B cell (primary cell): ENCODE data around the gene DEFB110. TPM values are rescaled to one million over a fixed set of nuclear protein-coding genes. Genes with fewer than 3 reads are reported as not detected.

ENCODE experiments used
- ATAC-seq: fragments of 200-7000 bp; cut with Tn5 transposase; one replicate; pipeline ENCODE4 v1.10.0; 2021; ENCODE audit warnings: low read depth, mild to moderate bottlenecking, moderate number of reproducible peaks, moderate library complexity
- CTCF ChIA-PET: fragments of 350-600 bp; sonication (Branson Sonifier 250); formaldehyde crosslinking; loops from one replicate; lab custom pipeline; 2021; ENCODE audit warnings: antibody characterized with exemption, inconsistent platforms; lab: Charles Lee
- POLR2A ChIA-PET: fragments of 350-600 bp; sonication (Branson Sonifier 250); formaldehyde crosslinking; loops from one replicate; lab custom pipeline; 2021; ENCODE audit warnings: antibody characterized with exemption; lab: Charles Lee
- DNase-seq: peaks from one replicate; pipeline ENCODE4 v3.0.0; 2013
- H2AFZ ChIP-seq: 2 replicates; pipeline ENCODE4 v1.6.1; 2012; ENCODE audit warnings: mild to moderate bottlenecking, low read depth, low read length; ENCODE audit not compliant: insufficient read depth, poor library complexity, severe bottlenecking
- H3K27ac ChIP-seq, 2 donors: 1 replicate in 1 of 2; 2 replicates in 1 of 2; pipeline ENCODE4 v1.5.1; 2012 to 2013; ENCODE audit warnings: low read length in 2 of 2, mild to moderate bottlenecking in 2 of 2, moderate library complexity in 1 of 2
- H3K27me3 ChIP-seq, 4 experiments: fragments of 200-600 bp in 1 of 4; sonication (generic) in 1 of 4; replicated peaks in 1 of 4; 1 replicate in 2 of 4; 2 replicates in 2 of 4; pipeline versions ENCODE4 v1.6.1 to v1.7.0; 2013 to 2016; ENCODE audit warnings: low read length in 3 of 4, mild to moderate bottlenecking in 2 of 4, mixed read lengths in 1 of 4, moderate library complexity in 1 of 4; ENCODE audit not compliant: insufficient read depth in 4 of 4, control insufficient read depth in 3 of 4; ENCODE audit errors: control extremely low read depth in 1 of 4
- H3K36me3 ChIP-seq, 2 experiments: replicated peaks in 1 of 2; 1 replicate in 1 of 2; 2 replicates in 1 of 2; pipeline versions ENCODE4 v1.6.1 to v1.7.1; 2013; ENCODE audit warnings: low read length in 1 of 2; ENCODE audit not compliant: insufficient read depth in 2 of 2, control insufficient read depth in 1 of 2; ENCODE audit errors: control extremely low read depth in 1 of 2, extremely low read depth in 1 of 2
- H3K4me1 ChIP-seq, 2 donors: fragments of 200-600 bp in 1 of 2; sonication (generic) in 1 of 2; 1 replicate in 1 of 2; 2 replicates in 1 of 2; pipeline versions ENCODE4 v1.5.1 to v1.6.1; 2013 to 2017; ENCODE audit warnings: low read length in 2 of 2; ENCODE audit not compliant: control insufficient read depth in 2 of 2, insufficient read depth in 2 of 2
- H3K4me2 ChIP-seq: replicated peaks from 2 replicates; pipeline ENCODE3; 2012; ENCODE audit warnings: mild to moderate bottlenecking, low read depth, low read length; ENCODE audit not compliant: poor library complexity, severe bottlenecking
- H3K4me3 ChIP-seq, 5 experiments: fragments of 200-600 bp in 1 of 5; sonication (generic) in 1 of 5; 1 replicate in 3 of 5; 2 replicates in 2 of 5; pipeline versions ENCODE4 v1.5.1 to v1.7.0; 2011 to 2016; ENCODE audit warnings: low read length in 4 of 5, mild to moderate bottlenecking in 4 of 5, low read depth in 2 of 5, control low read depth in 1 of 5, moderate library complexity in 1 of 5; ENCODE audit not compliant: insufficient read depth in 1 of 5; ENCODE audit errors: control extremely low read depth in 1 of 5, extremely low read depth in 1 of 5
- H3K79me2 ChIP-seq: fragments of 200-600 bp; sonication (generic); one replicate; pipeline ENCODE4 v1.6.0; 2016; ENCODE audit warnings: low read length; ENCODE audit not compliant: control insufficient read depth, insufficient read depth
- H3K9ac ChIP-seq: fragments of 200-600 bp; sonication (generic); 2 replicates; pipeline ENCODE4 v1.6.1; 2017; ENCODE audit warnings: mild to moderate bottlenecking, low read length, moderate library complexity
- H3K9me3 ChIP-seq, 3 donors: one replicate each; pipeline versions ENCODE4 v1.6.1 to v1.7.1; 2013; ENCODE audit warnings: low read length in 2 of 3; ENCODE audit not compliant: control insufficient read depth in 2 of 3, insufficient read depth in 1 of 3; ENCODE audit errors: control extremely low read depth in 1 of 3
- H4K20me1 ChIP-seq: 2 replicates; pipeline ENCODE4 v1.6.0; 2012; ENCODE audit warnings: mild to moderate bottlenecking, low read length; ENCODE audit not compliant: insufficient read depth, control insufficient read depth, poor library complexity, severe bottlenecking
- H3K27ac Mint-ChIP-seq: one replicate; pipeline ENCODE4 v1.8.0; 2021; ENCODE audit warnings: mixed read lengths
- H3K27me3 Mint-ChIP-seq: one replicate; pipeline ENCODE4 v1.8.0; 2021; ENCODE audit warnings: mixed read lengths
- H3K4me1 Mint-ChIP-seq: one replicate; pipeline ENCODE4 v1.8.0; 2021; ENCODE audit warnings: mixed read lengths
- H3K4me3 Mint-ChIP-seq: one replicate; pipeline ENCODE4 v1.8.0; 2021; ENCODE audit warnings: mixed read lengths
- H3K9me3 Mint-ChIP-seq: one replicate; pipeline ENCODE4 v1.8.0; 2022; ENCODE audit warnings: mixed read lengths; ENCODE audit not compliant: insufficient read depth
- CTCF ChIP-seq: fragments of 200-600 bp; IDR thresholded peaks from one replicate; pipeline ENCODE4 v1.8.0; 2022; ENCODE audit warnings: antibody characterized with exemption, mild to moderate bottlenecking
- EZH2 ChIP-seq: IDR thresholded peaks from 2 replicates; pipeline ENCODE4 v1.6.1; 2012; ENCODE audit warnings: borderline replicate concordance, low read depth, mild to moderate bottlenecking, moderate library complexity, low read length; ENCODE audit not compliant: insufficient read depth, poor library complexity, severe bottlenecking
- WGBS: methylation state at CpG from one replicate; pipeline ENCODE4 v1.1.5; 2013; ENCODE audit warnings: missing lambda C conversion rate; ENCODE audit not compliant: insufficient coverage; 5-methylcytosine and 5-hydroxymethylcytosine counted together
- intact Hi-C: fragments of 100-400 bp; cut with micrococcal nuclease; formaldehyde crosslinking; loops from one replicate; pipeline ENCODE4 v1.10.0; 2022
- polyA plus RNA-seq: library from polyadenylated mRNA; depleted of rRNA; stranded (reverse); fragments of >200 nt; gene quantifications from 2 replicates; pipeline ENCODE4 v1.2.3, GENCODE V29; 2012
- total RNA-seq, 2 donors: library from RNA; stranded (reverse); fragments of 120-200 nt in 1 of 2; gene quantifications; 1 replicate in 1 of 2; 2 replicates in 1 of 2; pipeline versions ENCODE4 v1.2.3 to v1.2.4, GENCODE V29; 2013 to 2022

The DEFB110 gene
- total and polyA plus RNA-seq, 2 donors (not counting 1 experiment from before 2014, with no cell fraction given), result not detected

GRCh38 chr6:50025258-50025657 lies 3.5 kb upstream of the DEFB110 start:
- Mint-ChIP-seq H3K4me1 (no peaks in the 10 kb centered on the region), H3K27ac (no peak overlapping the region), H3K4me3 (no peak overlapping the region), H3K9me3 (peaks cover 8% of the 10 kb centered on the region), H3K27me3 (no peaks in the 10 kb centered on the region)
- Histone ChIP-seq H3K9ac (no peak overlapping the region), H3K9me3 (peaks cover 0 to 2% (median 0%) of the 10 kb centered on the region in 3 donors), H3K4me2 (no peak overlapping the region), H2AFZ (no peak overlapping the region), H3K27ac (no peak overlapping the region), H3K27me3 (no peaks in the 10 kb centered on the region), H3K79me2 (no peaks in the 10 kb centered on the region), H4K20me1 (no peaks in the 10 kb centered on the region), H3K4me1 (no peaks in the 10 kb centered on the region), H3K36me3 (no peaks in the 10 kb centered on the region), H3K4me3 (no peak overlapping the region)
- ChIA-PET CTCF (no interaction called here), POLR2A (no interaction called here)
- TF ChIP-seq CTCF (no peak), EZH2 (no peak)
- intact Hi-C loops, result no loop called here
- WGBS, result 94% methylated on average over 3 of the region's 4 CpGs
- DNase-seq, result no peak
- no peak for ATAC-seq

GRCh38 chr6:50007819-50008218 lies 14.0 kb downstream of the DEFB110 start:
- POLR2A ChIA-PET, result no interaction called here
- TF ChIP-seq EZH2 (no peak), CTCF (no peak)
- CTCF ChIA-PET, result no interaction called here
- no peak overlapping the region for H3K27ac Mint-ChIP-seq
- Histone ChIP-seq H3K9me3 (no peaks in the 10 kb centered on the region), H3K4me1 (no peaks in the 10 kb centered on the region), H2AFZ (no peak overlapping the region), H3K79me2 (no peaks in the 10 kb centered on the region), H3K9ac (no peak overlapping the region), H3K27me3 (no peaks in the 10 kb centered on the region), H3K36me3 (no peaks in the 10 kb centered on the region), H4K20me1 (no peaks in the 10 kb centered on the region), H3K27ac (no peak overlapping the region), H3K4me2 (no peak overlapping the region), H3K4me3 (no peak overlapping the region)
- DNase-seq (no peak), ATAC-seq (no peak)
- H3K9me3 Mint-ChIP-seq, result peaks cover 6% of the 10 kb centered on the region
- no peak overlapping the region for H3K4me3 Mint-ChIP-seq
- no peaks in the 10 kb centered on the region for H3K27me3 Mint-ChIP-seq
- WGBS, result 100% methylated on average over 1 of the region's 3 CpGs
- intact Hi-C loops, result no loop called here
- no peaks in the 10 kb centered on the region for H3K4me1 Mint-ChIP-seq
